NCI-H128 (cell line): Measurements from ENCODE around the gene PARD6B.
"Not testable (repeated sequence)": the region's sequence is repeated elsewhere in the genome, so short reads cannot be mapped to it uniquely, and the experiment has no call there.

Source experiments
- DNase-seq: peaks from one replicate; lab custom pipeline; 2025; ENCODE audit not compliant: unreplicated experiment; lab: John Stamatoyannopoulos, UW

The PARD6B gene

DNA sequence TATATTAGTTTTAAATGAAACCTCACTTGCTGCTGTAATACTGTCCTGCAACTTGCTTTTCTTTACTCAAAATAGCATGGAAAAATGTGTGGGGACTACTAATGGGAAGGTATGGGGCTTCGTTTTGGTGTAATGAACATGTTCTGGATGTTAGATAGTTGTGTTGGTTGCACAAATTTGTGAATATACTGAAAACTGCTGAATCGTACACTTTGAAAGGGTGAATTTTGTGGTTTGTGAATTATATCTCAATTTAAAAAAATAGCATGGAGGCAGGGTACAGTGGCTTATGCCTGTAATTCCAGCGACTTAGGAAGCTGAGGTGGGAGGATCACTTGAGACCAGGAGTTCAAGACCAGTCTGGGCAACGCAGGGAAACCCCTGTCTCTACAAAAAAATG, 65.8 kb downstream of the PARD6B start:
- DNase-seq: no peak

DNA sequence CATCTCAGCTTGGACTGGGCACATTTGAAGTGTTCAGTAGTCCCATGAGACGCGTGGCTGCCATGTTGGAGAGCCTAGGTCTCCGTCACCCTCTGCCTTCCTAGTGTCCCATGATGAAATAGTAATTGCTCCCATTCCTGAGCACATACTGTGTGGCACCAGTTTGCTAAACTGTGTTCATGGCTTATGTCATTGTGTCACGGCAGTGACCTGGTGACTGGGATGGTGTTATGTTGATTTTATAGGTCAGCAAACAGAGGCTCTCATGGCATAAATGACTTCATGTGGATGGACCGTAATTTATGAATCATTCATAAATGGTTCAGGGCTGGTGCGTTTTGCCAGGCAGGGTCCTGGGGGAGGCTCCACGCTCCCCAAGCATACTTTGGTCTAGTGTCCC, 67.3 kb downstream of the PARD6B start:
- no peak for DNase-seq

DNA sequence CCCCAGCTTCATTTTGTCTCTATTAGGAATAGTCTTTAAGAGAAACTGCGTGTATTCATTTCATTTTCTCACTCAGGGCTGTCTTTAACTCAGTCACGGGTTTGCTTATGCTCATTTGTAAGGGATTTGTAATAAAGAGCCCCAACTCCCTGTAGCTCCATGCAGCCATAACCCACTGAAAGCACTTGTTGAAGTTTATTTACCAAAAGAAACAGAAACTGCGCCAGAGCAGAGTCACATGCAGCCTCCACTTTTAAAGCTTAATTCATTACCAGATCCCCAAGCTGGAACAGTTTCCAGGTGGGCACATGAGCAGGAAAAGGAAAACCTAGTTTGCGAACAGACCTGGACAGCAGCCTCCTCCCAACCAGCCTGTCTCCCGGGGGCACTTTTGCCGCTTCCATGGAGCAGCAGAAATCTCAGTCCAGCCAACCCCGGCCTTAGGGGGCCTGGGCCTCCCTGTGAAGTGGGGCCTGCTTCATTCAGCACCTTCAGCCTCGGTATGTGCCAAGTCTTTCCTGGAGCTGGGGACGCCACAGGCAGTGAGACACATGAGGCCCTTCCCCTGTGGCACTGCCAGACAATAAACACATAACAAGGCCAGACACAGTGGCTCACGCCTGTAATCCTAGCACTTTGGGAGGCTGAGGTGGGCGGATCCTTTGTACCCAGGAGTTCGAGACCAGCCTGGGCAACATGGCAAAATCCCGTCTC, 68.0 kb downstream of the PARD6B start:
- DNase-seq: no peak

GRCh38 chr20:50799890-50800550, 68.6 kb downstream of the PARD6B start:
- DNase-seq: no peak

- DNase-seq: not testable (repeated sequence)
These were observed 69.8 kb downstream of the PARD6B start for GRCh38 chr20:50800986-50801746.

GRCh38 chr20:50801747-50802125, 70.4 kb downstream of the PARD6B start:
- DNase-seq: no peak

DNA sequence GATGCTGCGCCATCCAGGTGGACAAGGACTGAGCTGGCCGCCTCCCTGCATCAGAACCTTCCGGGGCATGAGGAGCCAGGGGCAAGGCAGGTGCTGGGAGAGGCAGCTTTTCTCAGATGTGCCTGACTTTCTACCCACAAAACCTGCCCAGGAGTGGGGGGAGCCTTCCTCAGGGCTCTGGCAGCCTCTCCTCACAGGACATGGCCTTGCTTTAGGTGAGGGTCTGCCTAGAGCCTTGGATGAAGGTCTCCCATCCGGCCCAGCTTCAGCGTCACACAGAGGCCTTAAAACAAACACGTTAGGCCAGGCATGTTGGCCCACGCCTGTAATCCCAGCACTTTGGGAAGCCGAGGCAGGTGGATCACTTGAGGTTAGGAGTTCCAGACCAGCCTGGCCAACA, 70.9 kb downstream of the PARD6B start:
- DNase-seq: no peak

- DNase-seq: no peak
These were observed 73.3 kb downstream of the PARD6B start for GRCh38 chr20:50804437-50805348.

- DNase-seq: no peak
These were observed 73.9 kb downstream of the PARD6B start for GRCh38 chr20:50805349-50805684.

DNA sequence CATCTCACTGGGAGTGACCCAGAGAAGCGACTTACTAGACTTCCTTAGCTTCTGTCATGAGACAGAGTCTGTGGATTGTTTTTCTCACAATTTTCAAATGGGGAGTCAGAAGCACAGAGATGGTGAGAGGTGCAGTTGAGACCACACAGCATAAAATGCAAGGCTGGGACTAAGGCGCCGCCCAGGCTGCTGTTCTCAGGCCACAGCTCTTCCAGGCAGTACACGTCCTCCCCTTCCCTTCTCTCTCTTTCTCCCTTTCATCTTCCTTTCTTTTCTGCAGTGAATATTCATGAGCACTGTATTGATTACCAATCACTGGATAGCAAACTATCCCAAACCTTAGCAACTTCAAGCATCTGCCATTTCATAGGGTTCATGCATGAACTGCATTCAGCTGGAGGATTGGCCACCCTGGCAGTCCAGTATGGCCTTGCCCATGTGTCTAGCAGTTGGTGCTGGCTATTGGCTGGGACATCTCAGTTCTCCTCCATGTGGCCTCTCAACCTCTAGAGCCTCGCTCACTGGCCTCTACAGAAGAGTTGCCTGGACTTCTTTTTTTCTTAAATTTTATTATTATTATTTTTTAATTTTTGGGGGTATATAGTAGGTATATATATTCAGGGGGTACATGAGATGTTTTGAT, 74.9 kb downstream of the PARD6B start:
- no peak for DNase-seq
